ENCODE measurements around the gene ATP10D. TPM values are rescaled to one million over a fixed set of nuclear protein-coding genes. Genes with fewer than 3 reads are reported as not detected.

ATP10D gene
- total and polyA plus RNA-seq, 2 donors (not counting 3 experiments of a cell fraction or from before 2014, with no cell fraction given): 34.1 to 40.2 TPM

DNA sequence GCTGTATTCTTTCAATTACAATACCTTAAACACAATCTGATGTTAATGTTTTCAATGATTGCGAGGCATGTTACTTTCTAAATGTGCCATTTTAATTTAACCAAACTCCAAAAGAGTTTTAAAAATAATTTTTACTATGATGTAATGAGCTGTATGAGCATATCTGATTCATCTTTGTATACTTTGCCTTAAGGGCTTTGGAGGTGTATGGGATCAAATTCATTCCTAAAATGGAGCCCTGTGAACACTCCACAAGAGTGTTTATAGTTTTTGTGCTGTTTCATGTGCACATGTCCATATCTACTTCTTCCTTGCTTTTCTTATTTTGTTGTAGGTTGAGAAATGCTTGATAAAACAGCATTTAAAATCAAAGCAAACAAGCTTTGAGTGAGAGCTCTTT, 82.4 kb downstream of the ATP10D start:
- intact Hi-C loops (cut with micrococcal nuclease): loop anchor here (10.0 kb wide), 1 partner anchor 267 kb away; the partner anchor contains the start of gene CORIN
- H3K27me3 ChIP-seq (ENCODE audit: control insufficient read depth in 2 of 2, insufficient read depth in 2 of 2, low read length in 2 of 2): no peaks in the 10 kb centered on the region
- TF ChIP-seq GATA2 (IDR thresholded peaks at IDR 0.05; ENCODE audit: insufficient read depth, insufficient read length, low read depth, low read length) (no peak), EZH2 (IDR thresholded peaks at IDR 0.05; ENCODE audit: borderline replicate concordance, low read depth, low read length, severe bottlenecking) (no peak), POLR2AphosphoS5 (IDR thresholded peaks at IDR 0.05; ENCODE audit: insufficient read depth, low read depth, low read length) (no peak), JUN (IDR thresholded peaks at IDR 0.05; ENCODE audit: borderline replicate concordance, insufficient read depth, insufficient read length, low read depth) (no peak), POLR2A (IDR thresholded peaks at IDR 0.05; ENCODE audit: low read depth, low read length) (no peak), MYC (IDR thresholded peaks at IDR 0.05; ENCODE audit: low read depth, low read length) (no peak), FOS (IDR thresholded peaks at IDR 0.05; ENCODE audit: borderline replicate concordance, insufficient read depth, low read length) (no peak)
- TF ChIP-seq, protein P1, sequence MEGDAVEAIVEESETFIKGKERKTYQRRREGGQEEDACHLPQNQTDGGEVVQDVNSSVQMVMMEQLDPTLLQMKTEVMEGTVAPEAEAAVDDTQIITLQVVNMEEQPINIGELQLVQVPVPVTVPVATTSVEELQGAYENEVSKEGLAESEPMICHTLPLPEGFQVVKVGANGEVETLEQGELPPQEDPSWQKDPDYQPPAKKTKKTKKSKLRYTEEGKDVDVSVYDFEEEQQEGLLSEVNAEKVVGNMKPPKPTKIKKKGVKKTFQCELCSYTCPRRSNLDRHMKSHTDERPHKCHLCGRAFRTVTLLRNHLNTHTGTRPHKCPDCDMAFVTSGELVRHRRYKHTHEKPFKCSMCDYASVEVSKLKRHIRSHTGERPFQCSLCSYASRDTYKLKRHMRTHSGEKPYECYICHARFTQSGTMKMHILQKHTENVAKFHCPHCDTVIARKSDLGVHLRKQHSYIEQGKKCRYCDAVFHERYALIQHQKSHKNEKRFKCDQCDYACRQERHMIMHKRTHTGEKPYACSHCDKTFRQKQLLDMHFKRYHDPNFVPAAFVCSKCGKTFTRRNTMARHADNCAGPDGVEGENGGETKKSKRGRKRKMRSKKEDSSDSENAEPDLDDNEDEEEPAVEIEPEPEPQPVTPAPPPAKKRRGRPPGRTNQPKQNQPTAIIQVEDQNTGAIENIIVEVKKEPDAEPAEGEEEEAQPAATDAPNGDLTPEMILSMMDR (IDR thresholded peaks at IDR 0.05; ENCODE audit: extremely low read depth in 1 of 2, insufficient read depth in 1 of 2, low read depth in 1 of 2, low read length in 2 of 2): no peak
- TF ChIP-seq, protein P2, sequence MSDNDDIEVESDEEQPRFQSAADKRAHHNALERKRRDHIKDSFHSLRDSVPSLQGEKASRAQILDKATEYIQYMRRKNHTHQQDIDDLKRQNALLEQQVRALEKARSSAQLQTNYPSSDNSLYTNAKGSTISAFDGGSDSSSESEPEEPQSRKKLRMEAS (IDR thresholded peaks at IDR 0.05; ENCODE audit: insufficient read depth, insufficient read length): no peak
- no peaks in the 10 kb centered on the region for H3K9me3 ChIP-seq (replicated peaks; ENCODE audit: control insufficient read depth, insufficient read depth, low read length)
- H3K9me1 ChIP-seq (replicated peaks; ENCODE audit: control insufficient read depth, extremely low read depth, insufficient read depth, low read length): no peaks in the 10 kb centered on the region
- dilution Hi-C loops (cut with MboI; ENCODE audit: extremely low pct_ligation_motif_present, low sequenced_read_pairs): no loop called here
- no peak for FAIRE-seq
- H3K9ac ChIP-seq (replicated peaks; ENCODE audit: extremely low read depth, insufficient read depth, low read length): no peak overlapping the region
- H3K36me3 ChIP-seq (ENCODE audit: control insufficient read depth in 2 of 2, extremely low read depth in 1 of 2, insufficient read depth in 2 of 2, low read length in 2 of 2): peaks cover 0 to 3% of the 10 kb centered on the region in 2 experiments
- CTCF ChIA-PET: interaction anchor here (0.9 to 3.3 kb wide), 8 partner anchors 11 to 445 kb away, joined by 3 to 11 read pairs (median 5); partner anchors contain the start of genes ATP10D and COMMD8
- no peak overlapping the region for H3K27ac ChIP-seq (ENCODE audit: insufficient read depth, low read depth, low read length)
- H4K20me1 ChIP-seq (replicated peaks; ENCODE audit: control insufficient read depth, extremely low read depth, insufficient read depth, low read length): no peaks in the 10 kb centered on the region
- H3K4me2 ChIP-seq (ENCODE audit: insufficient read depth, low read length): no peak overlapping the region
- H2AFZ ChIP-seq (ENCODE audit: low read depth, low read length): no peak overlapping the region
- DNase-seq (ENCODE audit: low read depth, low spot score): no peak
- POLR2A ChIA-PET: no interaction called here
- H3K79me2 ChIP-seq (ENCODE audit: control insufficient read depth, insufficient read depth, low read length): no peaks in the 10 kb centered on the region
- peaks cover 2% of the 10 kb centered on the region for H3K4me1 ChIP-seq (ENCODE audit: control insufficient read depth, extremely low read depth, insufficient read depth, low read length)
- H3K4me3 ChIP-seq (replicated peaks in 1 of 3; ENCODE audit: insufficient read depth in 1 of 3, low read depth in 1 of 3, low read length in 3 of 3): no peak overlapping the region
- no TSS peak for BruUV-seq (replicated peaks)
